ENCODE data around the gene IFI44L. TPM values are rescaled to one million over a fixed set of nuclear protein-coding genes. Genes with fewer than 3 reads are reported as not detected.

IFI44L gene
- total RNA-seq, 4 donors from 2014 or later = 3.8 to 60.2 (median 17.3) TPM

DNA sequence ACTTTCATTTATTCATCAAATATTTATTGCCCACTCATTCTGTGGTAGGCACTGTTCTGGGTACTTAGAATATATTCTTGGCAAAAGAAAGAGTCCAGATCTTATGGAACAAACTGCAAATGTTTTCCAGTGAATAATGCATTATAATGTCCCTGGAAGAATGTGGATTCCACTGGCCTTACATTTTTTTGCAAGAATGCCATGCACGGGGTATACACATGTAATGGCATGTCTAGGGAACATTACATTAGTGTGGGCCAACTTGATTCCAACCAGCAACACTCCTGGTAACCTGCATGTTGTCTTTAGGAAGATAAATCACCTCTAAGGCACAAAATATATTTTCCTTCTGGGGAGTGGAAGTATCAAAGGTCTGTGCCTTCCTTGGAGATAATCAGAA lies 33.0 kb upstream of the IFI44L start:
- TF ChIP-seq CTCF (IDR thresholded peaks at IDR 0.05) (no peak), POLR2A (IDR thresholded peaks at IDR 0.05) (no peak)
- no peaks in the 10 kb centered on the region for H3K4me1 ChIP-seq
- H3K36me3 ChIP-seq = no peaks in the 10 kb centered on the region
- no peaks in the 10 kb centered on the region for H3K9me3 ChIP-seq
- no peaks in the 10 kb centered on the region for H3K27me3 ChIP-seq
- H3K4me3 ChIP-seq = no peak overlapping the region
- no peak overlapping the region for H3K27ac ChIP-seq
- intact Hi-C loops (cut with DNase I; ENCODE audit: low total_unique reads) = no loop called here
- no peak for DNase-seq

- Histone ChIP-seq H3K27ac (no peak overlapping the region), H3K36me3 (no peaks in the 10 kb centered on the region), H3K27me3 (no peaks in the 10 kb centered on the region), H3K9me3 (no peaks in the 10 kb centered on the region), H3K4me1 (no peaks in the 10 kb centered on the region), H3K4me3 (no peak overlapping the region)
- TF ChIP-seq CTCF (IDR thresholded peaks at IDR 0.05) (no peak), POLR2A (IDR thresholded peaks at IDR 0.05) (no peak)
- intact Hi-C loops (cut with DNase I; ENCODE audit: low total_unique reads) = no loop called here
- DNase-seq = no peak
These were observed 28.3 kb upstream of the IFI44L start for GRCh38 chr1:78591971-78592370.

DNA sequence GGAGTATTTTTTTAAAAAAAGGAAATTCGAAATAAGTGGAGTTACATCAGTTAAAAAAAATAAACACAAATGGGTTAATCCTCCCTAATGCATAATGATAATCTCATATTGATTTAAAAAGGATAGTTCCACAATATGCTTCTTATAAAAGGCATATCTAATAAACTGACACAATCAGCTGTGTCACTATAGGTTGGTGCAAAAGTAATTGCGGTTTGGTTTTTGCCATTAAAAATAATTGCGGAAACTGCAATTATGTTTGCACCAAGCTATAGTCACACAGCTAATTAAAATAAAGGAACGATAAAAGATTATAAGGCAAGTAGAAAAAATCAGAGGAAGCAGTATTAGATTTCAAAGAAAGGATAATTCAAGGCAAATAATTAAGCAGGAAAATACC lies 21.0 kb upstream of the IFI44L start:
- H3K4me3 ChIP-seq = no peak overlapping the region

DNA sequence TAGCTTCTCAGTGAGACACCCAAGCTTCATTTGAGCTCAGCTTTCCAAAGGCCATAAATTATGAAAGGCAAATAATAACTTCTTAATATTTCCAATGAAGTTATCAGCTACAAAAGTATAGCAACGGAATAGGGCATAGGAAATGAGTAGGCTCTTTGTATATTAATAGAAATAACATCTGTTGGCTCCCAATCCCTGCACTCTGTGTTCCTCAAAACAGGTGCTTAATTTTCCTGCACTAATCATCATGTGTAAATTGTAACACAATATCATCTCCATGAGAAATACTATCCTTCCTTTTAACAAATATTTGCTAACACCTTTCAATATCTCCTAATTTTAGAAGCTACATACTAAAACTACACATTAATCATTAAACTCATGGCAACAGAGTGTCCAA lies 19.2 kb upstream of the IFI44L start:
- Histone ChIP-seq H3K36me3 (no peaks in the 10 kb centered on the region), H3K27ac (no peak overlapping the region), H3K9me3 (no peaks in the 10 kb centered on the region), H3K27me3 (no peaks in the 10 kb centered on the region), H3K4me3 (no peak overlapping the region), H3K4me1 (no peaks in the 10 kb centered on the region)
- TF ChIP-seq POLR2A (IDR thresholded peaks at IDR 0.05) (no peak), CTCF (IDR thresholded peaks at IDR 0.05) (no peak)
- intact Hi-C loops (cut with DNase I; ENCODE audit: low total_unique reads) = no loop called here
- DNase-seq = no peak

More for the DNA sequence above, 21.0 kb upstream of the IFI44L start:
- DNase-seq = no peak
- H3K36me3 ChIP-seq = no peaks in the 10 kb centered on the region
- no peak overlapping the region for H3K27ac ChIP-seq
- H3K27me3 ChIP-seq = no peaks in the 10 kb centered on the region
- H3K4me1 ChIP-seq = no peaks in the 10 kb centered on the region
- intact Hi-C loops (cut with DNase I; ENCODE audit: low total_unique reads) = no loop called here
- H3K9me3 ChIP-seq = no peaks in the 10 kb centered on the region
- no peak for TF ChIP-seq CTCF (IDR thresholded peaks at IDR 0.05)
- no peak for TF ChIP-seq POLR2A (IDR thresholded peaks at IDR 0.05)

DNA sequence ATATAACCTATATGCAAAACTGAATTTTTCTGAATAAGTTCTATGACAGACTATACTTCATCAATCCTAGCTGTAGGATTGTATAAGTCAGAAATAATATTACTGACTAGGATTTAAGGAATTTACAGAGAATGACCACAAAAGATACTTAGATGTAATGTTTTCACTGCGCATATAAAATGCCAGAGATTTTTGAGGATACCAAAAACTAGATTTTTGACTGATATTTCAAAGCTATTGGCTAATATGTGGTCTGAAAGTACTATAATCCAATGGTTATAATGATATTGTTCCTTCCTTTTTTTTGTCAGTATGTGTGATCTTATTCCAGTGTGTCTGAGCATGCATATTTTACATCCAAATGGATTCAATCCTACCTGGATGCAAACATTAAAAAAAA lies 17.0 kb upstream of the IFI44L start:
- TF ChIP-seq CTCF (IDR thresholded peaks at IDR 0.05) (no peak), POLR2A (IDR thresholded peaks at IDR 0.05) (no peak)
- no peaks in the 10 kb centered on the region for H3K9me3 ChIP-seq
- no peaks in the 10 kb centered on the region for H3K36me3 ChIP-seq
- H3K27me3 ChIP-seq = no peaks in the 10 kb centered on the region
- intact Hi-C loops (cut with DNase I; ENCODE audit: low total_unique reads) = no loop called here
- H3K4me1 ChIP-seq = peaks cover 0 to 6% of the 10 kb centered on the region in 2 donors
- H3K4me3 ChIP-seq = no peak overlapping the region
- DNase-seq = no peak
- no peak overlapping the region for H3K27ac ChIP-seq
